B cell (primary cell): ENCODE results near the gene IRF8. TPM values are rescaled to one million over a fixed set of nuclear protein-coding genes. Genes with fewer than 3 reads are reported as not detected.

Source experiments
- ATAC-seq: fragments of 200-7000 bp; cut with Tn5 transposase; one replicate; pipeline ENCODE4 v1.10.0; 2021; ENCODE audit warnings: low read depth, mild to moderate bottlenecking, moderate number of reproducible peaks, moderate library complexity
- CTCF ChIA-PET: fragments of 350-600 bp; sonication (Branson Sonifier 250); formaldehyde crosslinking; loops from one replicate; lab custom pipeline; 2021; ENCODE audit warnings: antibody characterized with exemption, inconsistent platforms; lab: Charles Lee
- POLR2A ChIA-PET: fragments of 350-600 bp; sonication (Branson Sonifier 250); formaldehyde crosslinking; loops from one replicate; lab custom pipeline; 2021; ENCODE audit warnings: antibody characterized with exemption; lab: Charles Lee
- DNase-seq: peaks from one replicate; pipeline ENCODE4 v3.0.0; 2013
- H2AFZ ChIP-seq: 2 replicates; pipeline ENCODE4 v1.6.1; 2012; ENCODE audit warnings: mild to moderate bottlenecking, low read depth, low read length; ENCODE audit not compliant: insufficient read depth, poor library complexity, severe bottlenecking
- H3K27ac ChIP-seq, 2 donors: 1 replicate in 1 of 2; 2 replicates in 1 of 2; pipeline ENCODE4 v1.5.1; 2012 to 2013; ENCODE audit warnings: low read length in 2 of 2, mild to moderate bottlenecking in 2 of 2, moderate library complexity in 1 of 2
- H3K27me3 ChIP-seq, 4 experiments: fragments of 200-600 bp in 1 of 4; sonication (generic) in 1 of 4; replicated peaks in 1 of 4; 1 replicate in 2 of 4; 2 replicates in 2 of 4; pipeline versions ENCODE4 v1.6.1 to v1.7.0; 2013 to 2016; ENCODE audit warnings: low read length in 3 of 4, mild to moderate bottlenecking in 2 of 4, mixed read lengths in 1 of 4, moderate library complexity in 1 of 4; ENCODE audit not compliant: insufficient read depth in 4 of 4, control insufficient read depth in 3 of 4; ENCODE audit errors: control extremely low read depth in 1 of 4
- H3K36me3 ChIP-seq, 2 experiments: replicated peaks in 1 of 2; 1 replicate in 1 of 2; 2 replicates in 1 of 2; pipeline versions ENCODE4 v1.6.1 to v1.7.1; 2013; ENCODE audit warnings: low read length in 1 of 2; ENCODE audit not compliant: insufficient read depth in 2 of 2, control insufficient read depth in 1 of 2; ENCODE audit errors: control extremely low read depth in 1 of 2, extremely low read depth in 1 of 2
- H3K4me1 ChIP-seq, 2 donors: fragments of 200-600 bp in 1 of 2; sonication (generic) in 1 of 2; 1 replicate in 1 of 2; 2 replicates in 1 of 2; pipeline versions ENCODE4 v1.5.1 to v1.6.1; 2013 to 2017; ENCODE audit warnings: low read length in 2 of 2; ENCODE audit not compliant: control insufficient read depth in 2 of 2, insufficient read depth in 2 of 2
- H3K4me2 ChIP-seq: replicated peaks from 2 replicates; pipeline ENCODE3; 2012; ENCODE audit warnings: mild to moderate bottlenecking, low read depth, low read length; ENCODE audit not compliant: poor library complexity, severe bottlenecking
- H3K4me3 ChIP-seq, 5 experiments: fragments of 200-600 bp in 1 of 5; sonication (generic) in 1 of 5; 1 replicate in 3 of 5; 2 replicates in 2 of 5; pipeline versions ENCODE4 v1.5.1 to v1.7.0; 2011 to 2016; ENCODE audit warnings: low read length in 4 of 5, mild to moderate bottlenecking in 4 of 5, low read depth in 2 of 5, control low read depth in 1 of 5, moderate library complexity in 1 of 5; ENCODE audit not compliant: insufficient read depth in 1 of 5; ENCODE audit errors: control extremely low read depth in 1 of 5, extremely low read depth in 1 of 5
- H3K79me2 ChIP-seq: fragments of 200-600 bp; sonication (generic); one replicate; pipeline ENCODE4 v1.6.0; 2016; ENCODE audit warnings: low read length; ENCODE audit not compliant: control insufficient read depth, insufficient read depth
- H3K9ac ChIP-seq: fragments of 200-600 bp; sonication (generic); 2 replicates; pipeline ENCODE4 v1.6.1; 2017; ENCODE audit warnings: mild to moderate bottlenecking, low read length, moderate library complexity
- H3K9me3 ChIP-seq, 3 donors: one replicate each; pipeline versions ENCODE4 v1.6.1 to v1.7.1; 2013; ENCODE audit warnings: low read length in 2 of 3; ENCODE audit not compliant: control insufficient read depth in 2 of 3, insufficient read depth in 1 of 3; ENCODE audit errors: control extremely low read depth in 1 of 3
- H4K20me1 ChIP-seq: 2 replicates; pipeline ENCODE4 v1.6.0; 2012; ENCODE audit warnings: mild to moderate bottlenecking, low read length; ENCODE audit not compliant: insufficient read depth, control insufficient read depth, poor library complexity, severe bottlenecking
- H3K27ac Mint-ChIP-seq: one replicate; pipeline ENCODE4 v1.8.0; 2021; ENCODE audit warnings: mixed read lengths
- H3K27me3 Mint-ChIP-seq: one replicate; pipeline ENCODE4 v1.8.0; 2021; ENCODE audit warnings: mixed read lengths
- H3K4me1 Mint-ChIP-seq: one replicate; pipeline ENCODE4 v1.8.0; 2021; ENCODE audit warnings: mixed read lengths
- H3K4me3 Mint-ChIP-seq: one replicate; pipeline ENCODE4 v1.8.0; 2021; ENCODE audit warnings: mixed read lengths
- H3K9me3 Mint-ChIP-seq: one replicate; pipeline ENCODE4 v1.8.0; 2022; ENCODE audit warnings: mixed read lengths; ENCODE audit not compliant: insufficient read depth
- EZH2 ChIP-seq: IDR thresholded peaks from 2 replicates; pipeline ENCODE4 v1.6.1; 2012; ENCODE audit warnings: borderline replicate concordance, low read depth, mild to moderate bottlenecking, moderate library complexity, low read length; ENCODE audit not compliant: insufficient read depth, poor library complexity, severe bottlenecking
- WGBS: methylation state at CpG from one replicate; pipeline ENCODE4 v1.1.5; 2013; ENCODE audit warnings: missing lambda C conversion rate; ENCODE audit not compliant: insufficient coverage; 5-methylcytosine and 5-hydroxymethylcytosine counted together
- intact Hi-C: fragments of 100-400 bp; cut with micrococcal nuclease; formaldehyde crosslinking; loops from one replicate; pipeline ENCODE4 v1.10.0; 2022
- polyA plus RNA-seq: library from polyadenylated mRNA; depleted of rRNA; stranded (reverse); fragments of >200 nt; gene quantifications from 2 replicates; pipeline ENCODE4 v1.2.3, GENCODE V29; 2012
- total RNA-seq, 2 donors: library from RNA; stranded (reverse); fragments of 120-200 nt in 1 of 2; gene quantifications; 1 replicate in 1 of 2; 2 replicates in 1 of 2; pipeline versions ENCODE4 v1.2.3 to v1.2.4, GENCODE V29; 2013 to 2022
- TF ChIP-seq, protein P1 (sequence below): fragments of 200-600 bp; IDR thresholded peaks from one replicate; pipeline ENCODE4 v1.8.0; 2022; ENCODE audit warnings: antibody characterized with exemption, mild to moderate bottlenecking

The IRF8 gene
- total and polyA plus RNA-seq, 2 donors (not counting 1 experiment from before 2014, with no cell fraction given) = 309 to 332 TPM

GRCh38 chr16:85969159-85969558 is 70.2 kb downstream of the IRF8 start:
- no peak for DNase-seq
- Histone ChIP-seq H3K27me3 (no peaks in the 10 kb centered on the region), H4K20me1 (no peaks in the 10 kb centered on the region), H3K79me2 (no peaks in the 10 kb centered on the region), H3K4me3 (no peak overlapping the region), H3K27ac (no peak overlapping the region), H3K4me1 (peaks cover 26 to 38% of the 10 kb centered on the region in 2 donors), H3K36me3 (no peaks in the 10 kb centered on the region), H2AFZ (no peak overlapping the region), H3K4me2 (peak overlapping the region; percentile 36), H3K9me3 (no peaks in the 10 kb centered on the region), H3K9ac (no peak overlapping the region)
- no CpG with 5 or more reads among the region's 2 CpGs for WGBS
- intact Hi-C loops = loop anchor here (5.0 kb wide), 1 partner anchor 37 kb away; no protein-coding TSS in a partner anchor
- peak overlapping the region; percentile 62 for H3K4me3 Mint-ChIP-seq
- POLR2A ChIA-PET = no interaction called here
- peak overlapping the region; percentile 3 for H3K27ac Mint-ChIP-seq
- CTCF ChIA-PET = interaction anchor here (1.1 kb wide), 1 partner anchor 148 kb away, joined by 4 read pairs; no protein-coding TSS in a partner anchor
- peaks cover 2% of the 10 kb centered on the region for H3K9me3 Mint-ChIP-seq
- H3K4me1 Mint-ChIP-seq = peaks cover 65% of the 10 kb centered on the region
- no peaks in the 10 kb centered on the region for H3K27me3 Mint-ChIP-seq
- TF ChIP-seq EZH2 = no peak
- TF ChIP-seq, protein P1, sequence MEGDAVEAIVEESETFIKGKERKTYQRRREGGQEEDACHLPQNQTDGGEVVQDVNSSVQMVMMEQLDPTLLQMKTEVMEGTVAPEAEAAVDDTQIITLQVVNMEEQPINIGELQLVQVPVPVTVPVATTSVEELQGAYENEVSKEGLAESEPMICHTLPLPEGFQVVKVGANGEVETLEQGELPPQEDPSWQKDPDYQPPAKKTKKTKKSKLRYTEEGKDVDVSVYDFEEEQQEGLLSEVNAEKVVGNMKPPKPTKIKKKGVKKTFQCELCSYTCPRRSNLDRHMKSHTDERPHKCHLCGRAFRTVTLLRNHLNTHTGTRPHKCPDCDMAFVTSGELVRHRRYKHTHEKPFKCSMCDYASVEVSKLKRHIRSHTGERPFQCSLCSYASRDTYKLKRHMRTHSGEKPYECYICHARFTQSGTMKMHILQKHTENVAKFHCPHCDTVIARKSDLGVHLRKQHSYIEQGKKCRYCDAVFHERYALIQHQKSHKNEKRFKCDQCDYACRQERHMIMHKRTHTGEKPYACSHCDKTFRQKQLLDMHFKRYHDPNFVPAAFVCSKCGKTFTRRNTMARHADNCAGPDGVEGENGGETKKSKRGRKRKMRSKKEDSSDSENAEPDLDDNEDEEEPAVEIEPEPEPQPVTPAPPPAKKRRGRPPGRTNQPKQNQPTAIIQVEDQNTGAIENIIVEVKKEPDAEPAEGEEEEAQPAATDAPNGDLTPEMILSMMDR = no peak
- ATAC-seq = no peak

DNA sequence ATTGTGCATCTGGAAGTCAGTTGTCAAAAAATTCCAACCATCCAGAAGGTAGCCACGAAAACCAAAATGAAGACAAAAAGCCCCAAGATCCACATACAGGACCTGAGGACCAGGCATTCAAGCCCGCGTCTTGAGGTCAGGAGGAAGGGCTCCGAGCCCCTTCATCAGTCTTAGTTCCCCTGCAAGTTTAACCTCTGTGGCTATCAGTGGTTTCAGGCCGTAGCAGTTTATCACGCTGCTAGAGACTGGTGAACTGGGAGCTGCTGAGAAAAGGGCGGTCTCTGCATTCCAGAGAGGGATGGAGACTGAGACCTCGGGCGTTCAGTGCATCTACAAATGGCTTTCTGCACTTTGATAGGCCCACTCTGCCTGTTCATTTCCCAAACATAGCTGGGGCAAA is 70.6 kb downstream of the IRF8 start:
- Mint-ChIP-seq H3K4me1 (peaks cover 61% of the 10 kb centered on the region), H3K27ac (no peak overlapping the region), H3K4me3 (peak overlapping the region; percentile 62), H3K27me3 (no peaks in the 10 kb centered on the region), H3K9me3 (peaks cover 2% of the 10 kb centered on the region)
- ChIA-PET CTCF (interaction anchor here (1.1 kb wide), 1 partner anchor 148 kb away, joined by 4 read pairs; no protein-coding TSS in a partner anchor), POLR2A (no interaction called here)
- TF ChIP-seq, protein P1 = no peak
- TF ChIP-seq EZH2 = no peak
- no peaks in the 10 kb centered on the region for H3K36me3 ChIP-seq
- no peaks in the 10 kb centered on the region for H3K79me2 ChIP-seq
- no peaks in the 10 kb centered on the region for H3K27me3 ChIP-seq
- H2AFZ ChIP-seq = no peak overlapping the region
- H4K20me1 ChIP-seq = no peaks in the 10 kb centered on the region
- no peak overlapping the region for H3K9ac ChIP-seq
- ATAC-seq (no peak), DNase-seq (no peak)
- H3K4me1 ChIP-seq = peaks cover 25 to 34% of the 10 kb centered on the region in 2 donors
- peak overlapping the region; percentile 36 for H3K4me2 ChIP-seq
- H3K4me3 ChIP-seq = no peak overlapping the region
- no peak overlapping the region for H3K27ac ChIP-seq
- WGBS = 47% methylated on average over 7 of the region's 9 CpGs
- intact Hi-C loops = loop anchor here (5.0 kb wide), 1 partner anchor 37 kb away; no protein-coding TSS in a partner anchor
- H3K9me3 ChIP-seq = no peaks in the 10 kb centered on the region
